Panc1 (cell line): ENCODE data around the gene ASCC2. TPM values are rescaled to one million over a fixed set of nuclear protein-coding genes. Genes with fewer than 3 reads are reported as not detected.

ENCODE experiments used
- ATAC-seq: fragments of 200-7000 bp; cut with Tn5 transposase; 2 replicates; pipeline ENCODE4 v1.9.1; 2020; ENCODE audit warnings: mild to moderate bottlenecking, moderate library complexity
- BruUV-seq: library from RNA; stranded (reverse); fragments of 400-500 nt; replicated peaks from 2 replicates; lab custom pipeline; 2021; lab: Mats Ljungman, UMichigan
- CTCF ChIA-PET: fragments of 300-600 bp; sonication (Branson Sonifier 250); formaldehyde crosslinking; loops from one replicate; lab custom pipeline; 2022; ENCODE audit warnings: antibody characterized with exemption; lab: Charles Lee
- POLR2A ChIA-PET: fragments of 300-600 bp; sonication (Branson Sonifier 250); formaldehyde crosslinking; loops from one replicate; lab custom pipeline; 2022; ENCODE audit warnings: antibody characterized with exemption; lab: Charles Lee
- DNase-seq: peaks from one replicate; pipeline ENCODE4 v3.0.0-alpha.2; 2010; ENCODE audit warnings: low read depth, low spot score
- H3K27ac ChIP-seq: 2 replicates; pipeline ENCODE4 v1.5.1; 2011; ENCODE audit warnings: mild to moderate bottlenecking, low read length, inconsistent platforms
- H3K27me3 ChIP-seq: fragments of 200-500 bp; sonication (Bioruptor generic); 2 replicates; pipeline ENCODE4 v1.6.0; 2014; ENCODE audit warnings: low read length, inconsistent platforms; ENCODE audit not compliant: control insufficient read depth, insufficient read depth
- H3K36me3 ChIP-seq: fragments of 200-500 bp; sonication (Bioruptor generic); 2 replicates; pipeline ENCODE4 v1.5.1; 2014; ENCODE audit warnings: inconsistent platforms, mild to moderate bottlenecking, low read length, moderate library complexity; ENCODE audit not compliant: control insufficient read depth, insufficient read depth
- H3K4me1 ChIP-seq: 2 replicates; pipeline ENCODE4 v1.5.1; 2011; ENCODE audit warnings: inconsistent platforms, mild to moderate bottlenecking, low read length, moderate library complexity; ENCODE audit not compliant: control insufficient read depth, insufficient read depth
- H3K4me3 ChIP-seq, 2 experiments: 2 replicates each; pipeline ENCODE4 v1.5.1; 2011 to 2012; ENCODE audit warnings: low read depth in 2 of 2, low read length in 2 of 2, mild to moderate bottlenecking in 2 of 2, inconsistent platforms in 1 of 2, moderate library complexity in 1 of 2
- H3K9me3 ChIP-seq: fragments of 200-500 bp; sonication (Bioruptor generic); 2 replicates; pipeline ENCODE4 v1.5.1; 2014; ENCODE audit warnings: low read depth, mild to moderate bottlenecking, inconsistent platforms, low read length, moderate library complexity; ENCODE audit not compliant: control insufficient read depth, insufficient read depth
- CTCF ChIP-seq: fragments of 450-650 bp; IDR thresholded peaks from 2 replicates; pipeline ENCODE4 v1.5.1; 2017; ENCODE audit warnings: mild to moderate bottlenecking
- POLR2AphosphoS5 ChIP-seq: IDR thresholded peaks from 2 replicates; pipeline ENCODE4 v1.6.1; 2012; ENCODE audit warnings: mild to moderate bottlenecking, low read depth, low read length, moderate library complexity
- REST ChIP-seq, 2 experiments: IDR thresholded peaks; 2 replicates each; pipeline ENCODE4 v1.6.1; 2011 to 2012; ENCODE audit warnings: low read depth in 2 of 2, control low read depth in 1 of 2, low read length in 1 of 2, mild to moderate bottlenecking in 1 of 2, moderate library complexity in 1 of 2; ENCODE audit not compliant: insufficient read depth in 1 of 2
- SIN3A ChIP-seq: IDR thresholded peaks from 2 replicates; pipeline ENCODE4 v1.6.1; 2012; ENCODE audit warnings: low read depth, mild to moderate bottlenecking, low read length, moderate library complexity, borderline replicate concordance; ENCODE audit not compliant: insufficient read depth
- TCF7L2 ChIP-seq: IDR thresholded peaks from 2 replicates; pipeline ENCODE4 v1.6.1; 2011; ENCODE audit warnings: mild to moderate bottlenecking, low read depth, low read length, inconsistent platforms
- in situ Hi-C: cut with HindIII; loops from 2 replicates; pipeline ENCODE4 v1.10.0; 2016; ENCODE audit warnings: low sequenced_read_pairs, low pct_unique_long_range_greater_than_20kb
- intact Hi-C: fragments of 100-400 bp; cut with micrococcal nuclease; formaldehyde crosslinking; loops from one replicate; pipeline ENCODE4 v1.10.0; 2022; ENCODE audit not compliant: unreplicated experiment
- total RNA-seq: library from RNA; stranded (reverse); gene quantifications from one replicate; pipeline ENCODE4 v1.2.1, GENCODE V29; 2021; ENCODE audit not compliant: unreplicated experiment

Gene ASCC2
- total RNA-seq, 1 experiment from 2014 or later: 52.0 TPM

DNA sequence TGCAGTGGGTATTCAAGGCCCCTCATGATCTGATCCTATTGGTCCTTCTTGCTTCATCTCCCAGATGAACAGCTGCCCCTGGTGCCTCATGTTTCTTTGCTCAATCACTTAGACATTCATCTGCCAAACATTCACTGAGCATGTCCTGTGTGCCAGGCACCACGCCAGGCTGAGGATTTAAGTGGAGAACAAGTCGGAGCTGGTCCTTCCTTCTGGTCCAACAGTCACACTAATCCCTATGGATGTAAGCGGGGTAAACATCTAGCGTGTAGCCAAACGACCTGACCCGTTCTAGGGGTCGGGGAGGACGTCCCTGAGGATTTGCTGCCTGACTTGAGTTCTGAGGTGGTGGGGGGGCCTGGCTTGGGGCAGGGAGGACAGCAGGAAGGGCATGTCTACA, 93.2 kb downstream of the ASCC2 start:
- no peak for DNase-seq
- Histone ChIP-seq H3K36me3 (no peaks in the 10 kb centered on the region), H3K27ac (no peak overlapping the region), H3K9me3 (no peaks in the 10 kb centered on the region), H3K27me3 (no peaks in the 10 kb centered on the region), H3K4me3 (no peak overlapping the region), H3K4me1 (no peaks in the 10 kb centered on the region)
- no TSS peak for BruUV-seq
- in situ Hi-C loops: no loop called here
- no peak for ATAC-seq
- CTCF ChIA-PET: no interaction called here
- TF ChIP-seq CTCF (no peak), TCF7L2 (no peak), SIN3A (no peak), POLR2AphosphoS5 (no peak), REST (IDR thresholded peaks at IDR 0.05; ENCODE audit: insufficient read depth in 1 of 2, low read depth in 2 of 2, low read length in 1 of 2) (no peak)
- POLR2A ChIA-PET: interaction anchor here (0.7 kb wide), 1 partner anchor 202 kb away, joined by 4 read pairs; no protein-coding TSS in a partner anchor
- intact Hi-C loops: no loop called here

- BruUV-seq: no TSS peak
- Histone ChIP-seq H3K4me1 (no peaks in the 10 kb centered on the region), H3K36me3 (no peaks in the 10 kb centered on the region), H3K27me3 (no peaks in the 10 kb centered on the region), H3K9me3 (no peaks in the 10 kb centered on the region), H3K27ac (no peak overlapping the region), H3K4me3 (no peak overlapping the region)
- ChIA-PET CTCF (interaction anchor here (0.6 kb wide), 1 partner anchor 286 kb away, joined by 3 read pairs; no protein-coding TSS in a partner anchor), POLR2A (no interaction called here)
- DNase-seq (no peak), ATAC-seq (no peak)
- intact Hi-C loops (no loop called here), in situ Hi-C loops (no loop called here)
- no peak for TF ChIP-seq TCF7L2
- no peak for TF ChIP-seq CTCF
- no peak for TF ChIP-seq REST (IDR thresholded peaks at IDR 0.05; ENCODE audit: insufficient read depth in 1 of 2, low read depth in 2 of 2, low read length in 1 of 2)
- no peak for TF ChIP-seq POLR2AphosphoS5
- TF ChIP-seq SIN3A: no peak
These were observed 95.7 kb downstream of the ASCC2 start for GRCh38 chr22:29742326-29742725.
